D341Med (cell line): Measurements from ENCODE around the gene RBM10.

Source experiments
- DNase-seq: peaks from one replicate; pipeline ENCODE4 v3.0.0; 2012; ENCODE audit warnings: low spot score

The RBM10 gene

DNA sequence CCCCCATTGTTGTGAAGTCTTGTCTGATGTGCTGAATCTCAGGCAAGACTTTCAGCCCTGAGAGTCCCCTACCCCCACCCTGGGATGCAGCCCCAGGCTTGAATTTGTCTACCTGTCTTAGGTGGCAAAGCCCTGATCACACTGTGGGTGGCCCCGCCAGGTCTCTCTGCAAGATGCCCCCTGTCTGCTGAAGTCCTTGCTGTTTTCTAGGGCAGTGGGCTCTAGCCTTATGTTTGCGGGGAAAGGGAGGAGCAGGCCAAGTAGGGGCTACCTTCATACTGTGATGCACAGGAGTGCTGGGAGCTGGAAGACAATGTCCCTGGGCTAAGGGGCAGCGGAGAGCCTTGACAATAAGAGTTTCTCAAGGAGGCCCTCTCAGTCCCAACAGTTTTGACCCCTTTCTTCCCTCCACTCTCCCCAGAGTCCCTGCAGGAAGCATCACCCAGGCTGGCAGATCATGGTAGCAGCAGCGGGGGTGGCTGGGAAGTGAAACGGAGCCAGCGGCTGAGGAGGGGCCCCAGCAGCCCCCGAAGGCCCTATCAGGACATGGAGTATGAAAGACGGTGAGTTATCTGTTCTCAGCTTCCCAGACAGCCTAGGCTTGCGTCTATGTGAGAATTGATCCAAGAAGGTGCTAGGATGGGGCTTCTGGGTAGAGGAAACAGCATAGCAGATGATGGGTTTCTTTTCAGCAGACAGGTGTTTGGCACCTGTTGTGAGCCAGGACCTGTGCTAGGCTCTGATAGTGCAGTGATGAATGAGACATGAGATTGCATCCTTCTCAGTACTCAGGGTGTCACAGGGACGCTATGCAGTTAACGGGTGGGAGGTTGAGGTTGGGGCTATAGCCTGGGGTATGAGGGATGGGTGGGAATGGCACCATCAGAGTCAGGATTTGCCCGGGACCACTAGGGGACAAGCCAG lies 2.2 kb downstream of the RBM10 start:
- DNase-seq, result no peak

DNA sequence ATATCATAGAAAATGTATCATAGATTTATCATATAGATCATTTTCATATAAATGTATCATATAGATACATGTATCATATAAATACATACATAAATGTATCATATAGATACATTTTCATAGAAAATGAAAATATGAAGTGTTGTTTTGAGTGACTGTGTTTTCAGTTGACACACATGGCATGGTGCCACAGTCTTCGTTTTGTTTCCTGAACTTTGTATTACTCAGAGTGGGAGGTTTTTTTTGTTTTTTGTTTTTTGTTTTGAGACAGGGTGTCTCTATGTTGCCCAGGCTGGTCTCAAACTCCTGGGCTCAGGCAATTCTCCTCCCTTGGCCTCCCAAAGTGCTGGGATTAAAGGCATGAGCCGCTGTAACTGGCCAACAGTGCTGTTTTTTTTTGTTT lies 3.9 kb downstream of the RBM10 start:
- DNase-seq, result no peak

DNA sequence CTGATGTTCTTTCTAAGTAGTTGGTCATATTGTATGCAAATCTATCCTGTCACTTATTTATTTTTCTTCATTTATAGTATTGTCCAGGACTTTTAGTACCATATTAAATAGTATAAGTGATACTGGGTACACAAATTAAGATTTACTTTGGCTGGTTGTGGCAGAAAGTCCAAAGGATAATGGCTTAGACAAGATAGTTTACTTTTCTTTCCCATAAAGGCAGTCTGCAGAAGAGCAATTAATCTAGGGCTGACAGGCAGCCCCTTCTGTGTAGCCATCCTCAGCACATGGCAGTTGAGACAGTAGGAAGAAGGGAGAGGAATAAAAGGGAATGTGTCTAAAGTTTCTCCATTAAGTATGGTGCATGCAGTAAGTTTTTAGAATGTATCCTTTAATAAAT lies 6.4 kb downstream of the RBM10 start:
- DNase-seq, result no peak

DNA sequence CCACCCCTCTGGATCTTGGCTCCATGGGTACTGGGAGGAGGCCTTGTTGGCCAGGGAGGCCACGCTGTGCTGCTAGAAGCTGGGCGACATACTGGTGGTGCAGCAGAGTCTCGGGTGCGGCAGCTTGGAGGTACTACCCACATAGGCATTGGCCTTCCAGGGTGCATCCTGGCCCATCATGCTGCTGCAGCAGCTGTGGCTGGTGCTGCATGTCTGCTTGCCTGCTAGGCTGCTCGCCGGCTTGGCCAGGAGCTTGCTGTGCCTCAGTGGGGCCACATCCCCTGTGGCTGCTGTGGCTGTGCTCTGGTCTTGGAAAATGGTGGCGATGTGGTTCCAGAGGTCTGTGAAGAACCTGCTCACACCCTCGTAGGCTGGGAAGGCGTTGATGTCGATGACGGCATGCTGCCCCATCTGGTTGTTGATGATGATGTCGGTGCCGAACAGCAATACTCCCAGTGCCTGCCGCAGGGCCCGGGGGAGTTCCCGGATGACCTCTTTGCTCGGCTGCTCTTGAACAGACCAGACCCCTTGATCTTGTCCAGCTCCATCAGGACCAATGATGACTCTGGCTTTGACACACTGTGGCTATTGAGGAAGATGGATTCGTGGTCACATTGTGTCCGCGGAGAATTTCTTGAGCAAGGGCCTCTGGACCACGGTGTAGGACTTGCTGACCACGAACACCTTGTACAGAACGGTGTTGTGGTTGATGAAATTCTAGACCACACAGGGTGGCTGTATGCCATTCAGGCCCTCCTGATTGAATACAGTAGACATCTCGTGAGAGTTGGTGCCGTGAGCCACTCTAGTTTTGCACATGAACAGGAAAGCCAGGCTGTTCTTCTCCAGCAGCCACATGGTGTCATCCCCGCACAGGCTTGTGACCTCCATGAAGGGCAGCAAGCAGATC lies 11.8 kb downstream of the RBM10 start:
- DNase-seq, result no peak

DNA sequence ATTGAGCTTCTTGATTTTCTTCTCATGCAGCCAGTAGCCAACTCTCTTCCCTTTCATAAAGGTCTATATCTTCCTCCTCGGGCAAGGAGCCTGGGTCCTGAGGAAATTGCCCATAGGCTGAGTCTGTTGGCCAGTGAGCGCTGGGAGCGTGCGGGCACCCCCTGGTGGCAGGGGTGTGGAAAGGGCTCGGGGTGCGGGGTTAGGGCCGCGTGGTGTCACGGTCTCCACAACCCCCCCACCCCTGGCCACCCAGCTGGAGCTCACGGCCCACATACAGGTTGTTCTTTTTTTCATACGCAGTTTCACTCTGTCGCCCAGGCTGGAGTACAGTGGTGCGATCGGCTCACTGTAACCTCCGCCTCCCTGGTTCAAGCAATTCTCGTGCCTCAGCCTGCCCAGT lies 13.1 kb downstream of the RBM10 start:
- DNase-seq, result no peak

DNA sequence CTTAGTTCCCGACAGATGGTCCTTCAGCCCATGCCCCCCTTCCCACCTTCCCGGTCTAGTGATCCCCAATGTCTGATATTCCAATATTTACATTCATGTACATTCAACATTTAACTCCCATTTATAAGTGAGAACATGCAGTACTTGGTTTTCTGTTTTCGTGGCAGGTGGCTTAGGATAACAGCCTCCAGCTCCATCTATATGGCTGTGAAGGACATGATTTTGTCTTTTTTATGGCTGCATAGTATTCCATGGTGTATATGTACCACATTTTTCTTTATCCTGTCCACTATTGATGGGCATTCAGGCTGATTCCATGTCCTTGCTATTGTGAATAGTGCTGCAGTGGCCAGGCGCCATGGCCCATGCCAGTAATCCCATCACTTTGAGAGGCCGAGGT lies 13.8 kb downstream of the RBM10 start:
- DNase-seq, result no peak

DNA sequence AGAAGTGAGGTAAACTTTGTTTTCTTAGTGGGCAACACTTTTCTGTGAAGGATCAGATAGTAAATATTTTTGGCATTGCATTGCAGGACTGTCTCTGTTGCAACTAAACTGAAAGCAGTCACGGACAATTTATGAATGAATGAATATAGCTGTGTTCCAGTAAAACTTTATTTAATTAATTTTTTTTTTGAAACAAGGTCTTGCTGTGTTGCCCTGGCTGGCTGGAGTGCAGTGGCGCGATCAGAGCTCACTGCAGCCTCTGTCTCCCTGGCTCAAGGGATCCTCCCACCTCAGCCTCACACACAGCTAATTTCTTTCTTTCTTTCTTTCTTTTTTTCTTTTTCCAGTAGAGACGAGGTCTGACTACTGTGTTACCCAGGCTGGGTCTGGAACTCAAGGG lies 15.8 kb downstream of the RBM10 start:
- no peak for DNase-seq

DNA sequence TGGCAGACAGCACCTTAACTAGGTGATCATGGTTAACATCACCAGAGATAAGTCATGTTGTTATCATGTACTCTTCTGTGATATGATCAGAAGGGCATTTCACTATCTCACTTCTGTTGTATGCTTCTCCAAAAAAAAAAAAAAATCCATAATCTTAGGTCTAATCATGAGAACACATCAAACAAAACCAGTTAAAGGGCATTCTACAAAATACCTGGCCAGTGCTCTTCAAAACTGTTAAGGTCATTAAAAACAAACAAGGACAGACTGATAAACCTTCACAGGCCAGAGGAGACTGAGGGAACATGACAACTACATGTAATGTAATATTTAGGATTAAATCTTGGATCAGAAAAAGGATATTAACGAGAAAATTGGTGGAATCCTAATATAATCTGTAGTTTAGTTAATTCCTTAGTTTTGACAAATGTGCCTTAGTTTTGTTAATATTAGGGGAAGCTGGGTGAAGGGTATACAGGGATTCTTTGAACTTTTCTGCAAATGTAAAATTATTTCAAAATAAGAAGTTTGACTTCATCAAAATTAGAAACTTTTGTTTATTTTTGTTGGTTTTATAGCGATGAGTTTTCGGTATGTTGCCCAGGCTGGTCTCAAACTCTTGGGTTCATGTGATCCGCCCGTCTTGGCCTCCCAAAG lies 18.0 kb downstream of the RBM10 start:
- DNase-seq, result no peak

DNA sequence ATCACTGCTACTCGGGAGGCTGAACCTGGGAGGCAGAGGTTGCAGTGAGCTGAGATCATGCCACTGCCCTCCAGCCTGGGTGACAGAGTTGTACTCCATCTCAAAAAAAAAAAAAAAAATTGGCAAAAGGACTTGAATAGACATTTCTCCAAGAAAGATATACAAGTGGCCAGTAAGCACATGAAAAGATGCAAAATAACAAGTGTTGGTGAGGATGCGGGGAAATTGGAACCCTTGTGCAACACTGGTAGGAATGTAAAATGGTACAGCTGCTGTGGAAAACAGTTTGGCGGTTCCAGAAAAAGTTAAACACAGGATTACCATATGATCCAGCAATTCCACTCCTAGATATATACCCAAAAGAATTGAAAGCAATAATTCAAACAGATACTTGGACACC lies 19.4 kb downstream of the RBM10 start:
- DNase-seq, result no peak

DNA sequence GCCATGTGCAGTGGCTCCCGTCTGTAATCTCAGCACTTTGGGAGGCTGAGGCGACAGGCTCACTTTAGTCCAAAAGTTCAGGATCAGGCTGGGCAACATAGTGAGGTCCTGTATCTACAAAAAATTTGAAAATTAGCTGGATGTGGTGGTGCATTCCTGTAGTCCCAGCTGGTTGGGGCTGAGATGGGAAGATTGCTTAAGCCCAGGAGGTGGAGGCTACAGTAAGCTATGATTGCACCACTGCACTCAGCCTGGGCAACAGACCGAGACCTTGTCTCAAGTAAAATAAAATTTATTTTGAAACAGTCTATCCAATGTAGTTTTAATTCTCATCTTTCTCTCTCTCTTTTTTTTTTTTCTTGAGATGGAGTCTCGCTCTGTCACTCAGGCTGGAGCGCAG lies 21.1 kb downstream of the RBM10 start:
- DNase-seq, result no peak

DNA sequence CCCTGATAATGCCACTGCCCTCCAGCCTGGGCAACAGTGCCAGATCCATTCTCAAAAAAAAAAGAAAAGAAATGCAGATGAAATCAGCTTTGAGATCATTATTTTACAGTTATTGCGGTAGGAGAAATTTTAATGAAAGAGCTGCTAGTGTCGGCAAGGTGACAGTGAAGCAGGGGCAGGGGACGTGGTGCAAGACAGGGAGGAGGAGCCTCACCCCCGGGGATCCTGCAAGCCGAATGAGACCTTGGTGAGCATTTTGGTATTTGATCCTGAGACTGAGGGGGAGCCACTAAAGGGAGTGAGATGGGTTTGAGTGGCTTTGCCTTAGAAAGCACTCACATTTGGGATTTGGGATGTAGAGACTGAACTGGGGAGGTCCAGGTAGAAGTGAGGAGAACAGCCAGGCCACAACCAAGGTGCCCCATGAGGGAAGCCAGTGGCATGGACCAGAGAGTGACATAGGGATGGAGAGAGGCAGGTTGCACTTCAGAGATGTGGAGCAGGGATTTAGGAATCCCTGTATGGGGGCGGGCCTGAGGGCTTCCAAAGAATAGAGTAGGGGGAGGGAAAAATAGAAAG lies 23.6 kb downstream of the RBM10 start:
- DNase-seq, result no peak

DNA sequence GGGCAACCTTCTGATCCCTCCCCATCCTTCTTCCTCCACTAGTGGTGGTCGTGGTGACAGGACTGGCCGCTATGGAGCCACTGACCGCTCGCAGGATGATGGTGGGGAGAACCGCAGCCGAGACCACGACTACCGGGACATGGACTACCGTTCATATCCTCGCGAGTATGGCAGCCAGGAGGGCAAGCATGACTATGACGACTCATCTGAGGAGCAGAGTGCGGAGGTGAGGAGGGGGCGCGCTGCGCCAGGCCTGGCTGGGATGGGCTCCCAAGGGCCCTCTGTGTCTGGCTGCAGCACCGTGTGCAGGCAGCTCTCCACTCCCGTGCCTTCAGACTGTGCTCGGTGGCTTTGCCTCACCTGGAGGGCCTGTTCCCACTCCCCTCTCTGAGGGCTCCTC lies 24.3 kb downstream of the RBM10 start:
- no peak for DNase-seq

DNA sequence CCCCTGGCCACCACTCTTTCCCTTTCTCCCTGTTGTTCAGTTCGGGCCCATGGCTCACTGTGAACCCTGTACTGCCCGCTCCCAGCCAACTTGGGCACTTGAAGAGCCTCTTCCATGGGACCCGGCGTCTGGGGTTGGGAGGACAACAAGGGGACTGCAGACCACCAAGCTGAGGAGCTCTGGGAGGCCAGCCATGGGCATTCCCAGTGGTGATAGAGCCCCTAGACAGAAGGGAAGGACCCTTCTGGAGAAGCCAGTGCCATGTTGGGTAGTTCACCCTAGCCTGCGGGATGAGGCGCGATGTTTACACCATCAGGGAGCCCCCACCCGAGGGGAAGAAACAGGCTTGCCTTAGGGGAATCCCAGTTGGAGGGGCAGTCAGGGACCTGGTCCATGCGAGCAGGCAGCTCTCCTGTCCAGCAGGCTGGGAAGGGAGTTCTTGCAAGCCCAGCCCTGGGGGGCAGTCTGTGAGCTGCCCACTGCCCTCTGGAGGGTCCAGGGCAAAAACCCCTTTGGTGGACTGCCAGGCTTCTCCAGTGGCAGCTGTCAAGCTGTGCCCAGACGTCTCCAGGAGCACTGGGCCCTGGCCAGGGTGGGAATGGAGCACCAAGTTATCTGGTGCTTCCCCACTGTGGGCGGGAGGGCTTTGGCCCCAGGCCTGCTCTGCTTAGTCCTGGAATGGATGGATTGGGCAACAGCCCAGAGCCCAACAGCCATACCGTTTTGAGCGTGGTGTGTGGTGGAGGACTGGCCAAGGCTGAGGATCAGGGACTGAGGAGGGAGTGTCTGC lies 24.9 kb downstream of the RBM10 start:
- peak; percentile 11 for DNase-seq

DNA sequence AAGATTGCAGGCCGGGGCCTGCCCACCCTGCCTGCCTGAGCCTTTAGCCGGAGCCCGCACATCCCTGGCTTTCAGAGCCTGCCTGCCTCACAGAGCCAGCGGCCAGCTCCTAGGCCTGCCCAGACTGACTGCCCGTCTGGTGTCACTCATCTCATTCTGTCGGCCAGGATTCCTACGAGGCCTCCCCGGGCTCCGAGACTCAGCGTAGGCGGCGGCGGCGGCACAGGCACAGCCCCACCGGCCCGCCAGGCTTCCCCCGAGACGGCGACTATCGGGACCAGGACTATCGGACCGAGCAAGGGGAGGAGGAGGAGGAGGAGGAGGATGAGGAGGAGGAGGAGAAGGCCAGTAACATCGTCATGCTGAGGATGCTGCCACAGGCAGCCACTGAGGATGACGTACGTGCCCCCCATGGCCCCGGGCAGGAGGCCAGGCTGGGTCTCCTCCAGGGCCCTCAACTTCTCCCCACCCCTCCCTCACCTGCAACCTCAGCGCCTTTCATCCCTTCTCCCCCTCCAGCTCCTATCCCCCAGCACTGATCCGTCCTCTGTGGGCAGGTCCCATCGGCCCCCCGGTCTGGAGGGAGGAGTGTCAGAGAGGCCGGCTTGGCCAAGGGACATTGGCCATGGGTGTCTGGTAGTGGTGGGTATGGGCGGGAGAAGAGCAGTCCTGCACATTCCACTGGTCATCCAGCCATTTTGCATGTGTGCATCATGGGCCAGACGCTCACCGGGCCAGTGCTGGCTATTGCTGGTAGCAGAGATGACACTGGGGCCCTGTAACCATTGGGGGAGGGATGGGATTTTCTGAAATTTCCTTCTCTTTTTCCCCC lies 26.1 kb downstream of the RBM10 start:
- DNase-seq, result peak; percentile 4

DNA sequence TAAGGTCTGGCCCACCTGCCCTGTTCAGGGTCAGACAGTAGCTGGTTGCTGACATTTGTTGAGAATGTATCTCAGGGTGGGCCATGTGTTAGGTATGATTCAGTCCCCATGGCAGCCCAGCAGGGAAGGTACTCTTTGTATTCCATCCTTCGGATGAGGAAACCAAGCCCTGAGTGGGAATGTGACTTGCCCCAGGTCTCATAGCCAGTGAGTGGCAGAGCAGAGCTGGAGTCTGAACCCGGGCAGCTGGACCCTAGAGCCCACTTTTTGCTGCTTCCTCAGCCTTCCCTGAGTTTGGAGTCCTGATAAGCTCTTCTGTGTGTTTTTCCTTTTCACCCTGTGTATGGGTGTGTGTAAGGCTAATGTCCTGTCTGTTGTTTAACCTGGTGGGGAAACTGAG lies 27.0 kb downstream of the RBM10 start:
- no peak for DNase-seq

DNA sequence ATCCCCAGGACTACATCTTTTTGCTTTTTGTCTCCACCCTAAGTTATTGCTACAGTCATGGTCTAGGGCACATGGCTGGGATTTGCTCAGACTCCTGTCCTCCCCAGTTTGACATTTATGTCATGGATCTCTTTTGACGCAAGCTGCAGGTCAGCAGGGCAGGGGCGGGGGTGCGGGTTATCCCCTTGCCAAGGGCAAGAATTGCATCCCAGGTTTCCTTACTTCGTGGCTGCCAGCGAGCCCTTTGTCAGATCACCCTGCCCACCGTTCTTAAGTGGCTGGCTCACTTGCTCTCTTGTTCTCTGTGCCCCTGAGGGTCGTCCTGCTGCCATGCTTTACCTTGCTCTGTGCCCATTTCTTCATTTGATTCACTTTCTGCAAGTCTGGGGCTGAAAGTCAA lies 27.5 kb downstream of the RBM10 start:
- no peak for DNase-seq

DNA sequence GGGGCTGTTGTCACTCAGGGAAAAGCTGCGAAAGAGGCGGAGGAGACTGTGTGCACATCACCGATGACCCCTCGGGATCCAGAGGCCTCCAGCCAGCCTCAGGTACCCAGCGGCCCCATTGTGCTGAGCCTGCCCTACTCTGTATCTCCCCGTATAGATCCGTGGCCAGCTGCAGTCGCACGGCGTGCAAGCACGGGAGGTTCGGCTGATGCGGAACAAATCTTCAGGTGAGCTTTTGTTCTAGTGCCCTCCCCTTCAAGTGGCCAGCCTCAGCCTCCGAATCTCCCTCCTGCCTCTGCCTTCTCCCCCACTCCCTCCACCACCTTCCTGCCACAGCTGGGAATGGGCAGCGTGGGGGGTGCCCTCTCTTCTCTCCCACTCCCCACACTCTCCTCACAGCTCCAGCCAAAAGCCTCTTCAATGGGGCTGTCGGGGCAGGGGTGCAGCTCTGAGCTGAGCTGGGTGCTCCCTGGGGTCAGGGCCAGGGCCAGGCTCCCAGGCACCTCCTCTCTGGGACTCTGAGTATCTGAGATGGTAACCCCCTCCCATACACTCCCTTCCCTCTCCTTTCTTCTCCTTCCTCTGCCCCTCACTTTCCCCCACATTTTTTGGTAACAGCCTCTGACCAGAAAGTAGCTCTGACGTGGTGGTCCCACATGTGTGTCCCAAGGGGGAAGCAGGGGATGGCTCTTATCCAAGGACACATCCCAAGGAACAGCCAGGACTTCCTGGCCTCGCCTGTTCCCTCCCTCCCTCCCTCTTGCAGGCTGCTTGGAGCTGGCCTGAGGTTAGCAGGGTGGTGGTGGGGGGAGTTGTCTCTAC lies 28.2 kb downstream of the RBM10 start:
- DNase-seq, result no peak

DNA sequence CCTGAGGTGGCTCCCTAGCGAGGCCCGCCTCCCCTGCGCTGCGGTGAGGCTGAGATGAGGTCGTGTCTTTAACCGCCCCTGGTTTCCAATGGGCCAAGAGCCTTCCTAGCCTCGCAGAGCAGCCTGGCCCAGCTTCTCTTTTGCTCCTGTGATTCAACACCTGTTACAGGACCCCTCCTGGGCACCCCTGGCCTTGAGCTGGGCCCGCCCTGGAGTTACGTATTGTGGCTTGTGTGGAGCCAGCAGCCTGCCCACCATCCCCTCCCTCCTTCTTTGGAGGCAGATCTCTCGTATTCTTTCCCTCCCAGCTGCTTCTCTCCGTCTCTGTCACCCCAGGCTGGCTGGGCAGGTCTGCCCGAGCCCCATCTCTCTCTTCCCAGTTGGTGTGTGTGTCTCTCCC lies 29.4 kb downstream of the RBM10 start:
- DNase-seq, result no peak

DNA sequence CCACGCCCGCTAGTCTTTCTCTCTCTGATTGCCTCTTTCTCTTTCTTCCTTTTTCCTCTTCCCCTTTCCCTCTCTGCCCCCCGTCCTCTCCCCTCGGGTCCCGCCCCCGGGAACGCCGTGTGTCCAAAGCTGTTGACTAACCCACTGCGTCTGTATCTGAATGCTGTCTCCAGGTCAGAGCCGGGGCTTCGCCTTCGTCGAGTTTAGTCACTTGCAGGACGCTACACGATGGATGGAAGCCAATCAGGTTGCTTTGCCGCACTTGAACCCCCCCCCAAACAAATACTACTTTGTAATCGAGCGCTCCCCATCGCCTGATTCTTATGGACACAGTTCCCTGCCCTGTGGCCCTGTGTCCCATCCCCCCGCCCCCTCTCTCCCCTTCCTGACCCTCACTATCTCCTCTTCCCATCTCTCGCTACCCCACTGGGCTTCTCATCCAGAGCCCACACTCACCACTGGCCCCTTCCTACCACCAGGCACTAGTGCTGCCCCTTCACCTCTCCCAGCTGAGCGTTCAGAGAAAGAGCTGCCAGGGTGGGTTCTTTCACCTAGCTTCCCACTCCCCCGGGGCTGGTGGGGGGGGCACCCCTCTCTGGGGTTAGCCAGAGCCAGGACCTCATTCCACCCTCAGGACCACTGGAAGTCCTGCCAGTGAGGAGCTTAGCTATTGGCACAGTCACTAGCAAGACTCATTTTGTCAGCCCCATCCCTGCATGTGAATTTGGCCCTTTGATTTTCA lies 30.0 kb downstream of the RBM10 start:
- no peak for DNase-seq
